HG02571 (cell line): ENCODE results near the gene CD68.

ENCODE experiments used
- ATAC-seq: cut with Tn5 transposase; IDR thresholded peaks from one replicate; pipeline ENCODE4 v1.9.1; 2021; ENCODE audit warnings: mild to moderate bottlenecking, moderate library complexity; ENCODE audit not compliant: unreplicated experiment

The CD68 gene

GRCh38 chr17:7558544-7559319 is 20.7 kb upstream of the CD68 start, which contains the start of gene TNFSF13:
TNFSF13 (plus strand) TSS chr17:7558750; CDS start chr17:7559040, 290 bp downstream.
- ATAC-seq: no peak

DNA sequence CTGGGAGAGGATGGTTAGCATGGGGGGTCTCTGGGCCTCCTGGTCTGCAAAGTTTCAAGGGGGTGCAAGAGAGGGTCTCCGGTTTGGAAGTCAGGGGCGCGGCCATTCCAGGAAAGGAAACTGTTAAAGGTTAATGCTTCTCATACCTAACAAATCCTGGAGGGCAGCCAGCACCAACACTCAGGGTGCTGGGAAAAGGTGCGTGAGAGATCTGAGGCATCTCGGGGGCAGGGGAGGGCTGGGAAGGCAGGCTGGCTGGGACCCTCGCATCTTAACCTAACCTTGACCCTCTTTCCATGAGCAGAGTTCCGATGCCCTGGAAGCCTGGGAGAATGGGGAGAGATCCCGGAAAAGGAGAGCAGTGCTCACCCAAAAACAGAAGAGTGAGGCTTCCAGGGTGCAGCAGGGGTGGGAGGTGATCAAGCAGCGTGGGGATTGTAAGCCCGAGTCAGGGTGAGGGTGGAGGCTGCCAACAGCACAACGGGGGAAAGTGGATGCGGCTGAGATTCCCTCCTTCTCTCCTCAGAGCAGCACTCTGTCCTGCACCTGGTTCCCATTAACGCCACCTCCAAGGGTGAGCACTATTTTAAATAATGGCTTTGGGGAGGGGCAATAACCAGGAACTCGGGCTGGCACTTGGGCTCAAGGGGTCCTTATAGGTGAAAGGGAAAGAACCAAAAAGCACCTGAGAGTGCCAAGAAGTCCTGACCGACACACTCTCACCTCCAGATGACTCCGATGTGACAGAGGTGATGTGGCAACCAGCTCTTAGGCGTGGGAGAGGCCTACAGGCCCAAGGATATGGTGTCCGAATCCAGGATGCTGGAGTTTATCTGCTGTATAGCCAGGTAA is 19.9 kb upstream of the CD68 start:
- ATAC-seq: no peak

GRCh38 chr17:7560172-7561027 is 19.0 kb upstream of the CD68 start:
- ATAC-seq: no peak

DNA sequence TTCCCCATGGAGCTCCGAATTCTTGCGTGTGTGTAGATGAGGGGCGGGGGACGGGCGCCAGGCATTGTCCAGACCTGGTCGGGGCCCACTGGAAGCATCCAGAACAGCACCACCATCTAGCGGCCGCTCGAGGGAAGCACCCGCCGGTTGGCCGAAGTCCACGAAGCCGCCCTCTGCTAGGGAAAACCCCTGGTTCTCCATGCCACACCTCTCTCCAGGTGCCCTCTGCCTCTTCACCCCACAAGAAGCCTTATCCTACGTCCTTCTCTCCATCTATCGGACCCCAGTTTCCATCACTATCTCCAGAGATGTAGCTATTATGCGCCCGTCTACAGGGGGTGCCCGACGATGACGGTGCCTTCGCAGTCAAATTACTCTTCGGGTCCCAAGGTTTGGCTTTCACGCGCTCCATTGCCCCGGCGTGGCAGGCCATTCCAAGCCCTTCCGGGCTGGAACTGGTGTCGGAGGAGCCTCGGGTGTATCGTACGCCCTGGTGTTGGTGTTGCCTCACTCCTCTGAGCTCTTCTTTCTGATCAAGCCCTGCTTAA is 18.3 kb upstream of the CD68 start:
- ATAC-seq: peak; percentile 52

DNA sequence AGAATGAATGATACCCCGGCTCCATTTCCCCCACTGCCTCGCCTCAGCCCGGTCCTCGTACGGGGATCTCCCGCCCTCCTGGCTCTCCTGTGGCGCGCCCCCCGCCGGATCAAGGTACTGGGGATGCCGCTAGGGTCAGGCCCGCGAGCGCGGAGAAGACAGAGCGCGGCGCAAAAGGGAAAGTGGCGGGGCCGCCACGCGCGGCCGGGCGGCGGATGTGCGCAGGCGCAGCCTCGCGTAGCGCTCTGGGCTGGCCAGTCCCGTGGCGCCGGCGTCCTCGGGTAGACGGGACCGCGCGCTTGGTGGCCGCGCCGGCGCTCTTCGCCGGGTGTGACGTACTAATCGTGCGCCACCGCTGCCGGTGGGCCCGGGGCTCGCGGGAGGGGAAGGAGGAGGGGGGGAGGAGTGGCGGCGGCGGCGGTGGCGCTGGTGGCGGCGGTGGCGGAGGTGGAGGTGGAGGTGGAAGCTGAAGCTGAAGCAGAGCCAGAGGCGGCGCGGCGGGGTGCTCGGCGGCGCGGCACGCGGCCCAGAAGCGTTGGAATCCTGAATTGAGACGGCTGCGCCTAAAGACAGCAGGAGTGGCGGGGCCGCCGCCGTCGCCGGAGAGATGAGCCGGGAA is 17.7 kb upstream of the CD68 start, which contains the start of gene SENP3:
SENP3 (plus strand) TSS at position 331 of the 619 bp plus-strand sequence. CDS start 1,158 bp downstream, outside the sequence.
- ATAC-seq: peak; percentile 64

- ATAC-seq: no peak
Observed at GRCh38 chr17:7562208-7562605, 17.2 kb upstream of the CD68 start.

GRCh38 chr17:7563115-7563869 is 16.1 kb upstream of the CD68 start:
- no peak for ATAC-seq

- ATAC-seq: no peak
Observed at GRCh38 chr17:7569571-7569970, 9.9 kb upstream of the CD68 start.

- no peak for ATAC-seq
Observed at GRCh38 chr17:7570351-7570750, 9.1 kb upstream of the CD68 start.

DNA sequence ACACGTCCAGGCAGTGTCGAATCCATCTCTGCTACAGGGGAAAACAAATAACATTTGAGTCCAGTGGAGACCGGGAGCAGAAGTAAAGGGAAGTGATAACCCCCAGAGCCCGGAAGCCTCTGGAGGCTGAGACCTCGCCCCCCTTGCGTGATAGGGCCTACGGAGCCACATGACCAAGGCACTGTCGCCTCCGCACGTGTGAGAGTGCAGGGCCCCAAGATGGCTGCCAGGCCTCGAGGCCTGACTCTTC is 7.2 kb upstream of the CD68 start:
- no peak for ATAC-seq

- peak; percentile 85 for ATAC-seq
Observed at GRCh38 chr17:7572588-7573323, 6.7 kb upstream of the CD68 start.

- ATAC-seq: no peak
Observed at GRCh38 chr17:7573324-7574080, 5.9 kb upstream of the CD68 start.

- ATAC-seq: no peak
Observed at GRCh38 chr17:7574176-7574953, 5.1 kb upstream of the CD68 start.

DNA sequence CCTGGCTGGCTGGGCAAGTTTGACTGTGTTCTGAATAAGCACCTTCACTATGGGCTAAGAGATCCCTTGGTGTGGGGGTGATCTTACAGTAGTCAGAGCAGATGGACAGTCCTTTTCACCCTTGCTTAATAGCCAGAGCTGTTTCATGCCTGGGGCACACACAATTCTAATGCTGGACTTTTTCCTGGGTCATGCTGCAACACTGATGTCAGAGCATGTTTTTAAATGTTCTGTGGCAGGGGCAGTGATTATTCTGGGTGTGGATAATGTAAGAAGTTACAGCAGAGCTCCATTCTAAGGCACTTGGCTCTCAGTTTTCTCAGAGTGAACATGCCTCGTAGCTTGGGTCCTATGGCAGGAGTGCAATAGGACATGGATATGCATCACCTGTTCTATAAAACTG is 4.0 kb upstream of the CD68 start:
- ATAC-seq: no peak

DNA sequence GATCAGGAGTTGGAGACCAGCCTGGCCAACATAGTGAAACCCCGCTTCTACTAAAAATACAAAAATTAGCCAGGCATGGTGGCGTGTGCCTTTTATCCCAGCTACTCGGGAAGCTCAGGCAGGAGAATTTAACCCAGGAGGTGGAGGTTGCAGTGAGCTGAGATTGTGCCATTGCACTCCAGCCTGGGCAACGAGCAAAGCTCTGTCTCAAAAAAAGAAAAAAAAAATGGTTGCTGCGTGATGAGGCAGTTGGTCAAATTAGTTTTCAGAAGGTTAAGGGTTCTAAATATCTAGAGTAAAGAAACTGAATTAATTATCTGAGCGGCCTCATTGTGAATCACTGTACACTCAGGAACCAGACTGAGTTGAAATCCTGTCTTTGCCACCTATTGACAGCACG is 3.5 kb upstream of the CD68 start:
- no peak for ATAC-seq

- no peak for ATAC-seq
Observed at GRCh38 chr17:7576432-7576937, 3.0 kb upstream of the CD68 start.
